Endothelial cell of umbilical vein (primary cell): ENCODE data around the gene SLC44A4. TPM values are rescaled to one million over a fixed set of nuclear protein-coding genes. Genes with fewer than 3 reads are reported as not detected.

Experiments used
- BruUV-seq: library from RNA; stranded (reverse); fragments of 400-500 nt; replicated peaks from 2 replicates; lab custom pipeline; 2021; lab: Mats Ljungman, UMichigan
- CTCF ChIA-PET: fragments of 300-600, 350-600 bp; sonication (Branson Sonifier 250); formaldehyde crosslinking; loops from one replicate; lab custom pipeline; 2021; ENCODE audit warnings: antibody characterized with exemption, inconsistent platforms; lab: Charles Lee
- POLR2A ChIA-PET: fragments of 300-600, 350-600 bp; sonication (Branson Sonifier 250); formaldehyde crosslinking; loops from one replicate; lab custom pipeline; 2021; ENCODE audit warnings: antibody characterized with exemption, inconsistent platforms; lab: Charles Lee
- DNase-seq: peaks from one replicate; pipeline ENCODE4 v3.0.0-alpha.2; 2011; ENCODE audit warnings: low read depth, low spot score
- FAIRE-seq: peaks from 2 replicates; lab custom pipeline; 2011; peaks lifted over from hg19 to GRCh38; lab: Jason Lieb, UNC
- H2AFZ ChIP-seq: 2 replicates; pipeline ENCODE4 v1.6.0; 2012; ENCODE audit warnings: low read depth, low read length, control low read depth, inconsistent platforms
- H3K27ac ChIP-seq: 2 replicates; pipeline ENCODE4 v1.5.1; 2011; ENCODE audit warnings: low read depth, mild to moderate bottlenecking, control low read depth, low read length, moderate library complexity; ENCODE audit not compliant: insufficient read depth
- H3K27me3 ChIP-seq, 2 experiments: 2 replicates each; pipeline versions ENCODE4 v1.6.0 to v1.6.1; 2011; ENCODE audit warnings: low read length in 2 of 2, mixed read lengths in 1 of 2; ENCODE audit not compliant: control insufficient read depth in 2 of 2, insufficient read depth in 2 of 2
- H3K36me3 ChIP-seq, 2 experiments: 2 replicates in 1 of 2; 3 replicates in 1 of 2; pipeline ENCODE4 v1.5.1; 2011; ENCODE audit warnings: low read length in 2 of 2, mild to moderate bottlenecking in 1 of 2, moderate library complexity in 1 of 2; ENCODE audit not compliant: control insufficient read depth in 2 of 2, insufficient read depth in 2 of 2; ENCODE audit errors: extremely low read depth in 1 of 2
- H3K4me1 ChIP-seq: 3 replicates; pipeline ENCODE4 v1.5.1; 2011; ENCODE audit warnings: mild to moderate bottlenecking, low read length; ENCODE audit not compliant: control insufficient read depth, insufficient read depth; ENCODE audit errors: extremely low read depth
- H3K4me2 ChIP-seq: 2 replicates; pipeline ENCODE4 v1.6.1; 2011; ENCODE audit warnings: low read length, control low read depth, mixed read lengths; ENCODE audit not compliant: insufficient read depth
- H3K4me3 ChIP-seq, 3 experiments: fragments of 200-600 bp in 1 of 3; sonication (generic), shearing (Covaris generic) in 1 of 3; replicated peaks in 1 of 3; 2 replicates each; pipeline ENCODE4 v1.5.1; 2011 to 2016; ENCODE audit warnings: control low read depth in 3 of 3, low read length in 3 of 3, mild to moderate bottlenecking in 2 of 3, inconsistent platforms in 1 of 3, low read depth in 1 of 3, moderate library complexity in 1 of 3; ENCODE audit not compliant: insufficient read depth in 1 of 3
- H3K79me2 ChIP-seq: 2 replicates; pipeline ENCODE4 v1.6.0; 2012; ENCODE audit warnings: low read length, inconsistent platforms; ENCODE audit not compliant: control insufficient read depth, insufficient read depth
- H3K9ac ChIP-seq: replicated peaks from 2 replicates; pipeline ENCODE3; 2011; ENCODE audit warnings: low read length, control low read depth; ENCODE audit not compliant: insufficient read depth; ENCODE audit errors: extremely low read depth
- H3K9me1 ChIP-seq: replicated peaks from 3 replicates; pipeline ENCODE4 v1.6.0; 2011; ENCODE audit warnings: mild to moderate bottlenecking, low read length; ENCODE audit not compliant: control insufficient read depth, insufficient read depth; ENCODE audit errors: extremely low read depth
- H3K9me3 ChIP-seq: replicated peaks from 2 replicates; pipeline ENCODE4 v1.5.1; 2012; ENCODE audit warnings: low read length, inconsistent platforms; ENCODE audit not compliant: control insufficient read depth, insufficient read depth
- H4K20me1 ChIP-seq: replicated peaks from 2 replicates; pipeline ENCODE3; 2011; ENCODE audit warnings: mild to moderate bottlenecking, low read length; ENCODE audit not compliant: control insufficient read depth, insufficient read depth; ENCODE audit errors: extremely low read depth
- CTCF ChIP-seq, 2 donors: IDR thresholded peaks; 1 replicate in 1 of 2; 2 replicates in 1 of 2; pipeline ENCODE4 v1.5.1; 2011; ENCODE audit warnings: low read length in 2 of 2, mild to moderate bottlenecking in 2 of 2, moderate library complexity in 2 of 2, control low read depth in 1 of 2, inconsistent platforms in 1 of 2, low read depth in 1 of 2; ENCODE audit not compliant: insufficient read depth in 1 of 2; ENCODE audit errors: extremely low read depth in 1 of 2
- EZH2 ChIP-seq: IDR thresholded peaks from 2 replicates; pipeline ENCODE4 v1.6.1; 2012; ENCODE audit warnings: borderline replicate concordance, low read depth, mild to moderate bottlenecking, moderate library complexity, low read length, inconsistent platforms; ENCODE audit not compliant: severe bottlenecking
- FOS ChIP-seq: IDR thresholded peaks from 2 replicates; pipeline ENCODE4 v1.6.1; 2011; ENCODE audit warnings: mild to moderate bottlenecking, low read length, moderate library complexity, borderline replicate concordance; ENCODE audit not compliant: insufficient read depth
- GATA2 ChIP-seq: IDR thresholded peaks from 2 replicates; pipeline ENCODE4 v1.7.0; 2011; ENCODE audit warnings: low read depth, mild to moderate bottlenecking, moderate library complexity, mixed read lengths, low read length; ENCODE audit not compliant: insufficient read length, insufficient read depth
- JUN ChIP-seq: IDR thresholded peaks from 2 replicates; pipeline ENCODE4 v1.6.1; 2011; ENCODE audit warnings: borderline replicate concordance, low read depth; ENCODE audit not compliant: insufficient read length, insufficient read depth
- MAX ChIP-seq: IDR thresholded peaks from 2 replicates; pipeline ENCODE4 v1.6.1; 2011; ENCODE audit not compliant: insufficient read depth, insufficient read length
- MYC ChIP-seq: IDR thresholded peaks from one replicate; pipeline ENCODE4 v1.6.1; 2011; ENCODE audit warnings: mild to moderate bottlenecking, low read depth, low read length
- POLR2A ChIP-seq: IDR thresholded peaks from 2 replicates; pipeline ENCODE4 v1.6.1; 2012; ENCODE audit warnings: low read depth, mild to moderate bottlenecking, control low read depth, low read length
- POLR2AphosphoS5 ChIP-seq: IDR thresholded peaks from 2 replicates; pipeline ENCODE4 v1.6.1; 2012; ENCODE audit warnings: low read depth, mild to moderate bottlenecking, control low read depth, low read length, moderate library complexity; ENCODE audit not compliant: insufficient read depth
- dilution Hi-C: fragments of 300-500 bp; cut with MboI; formaldehyde crosslinking; loops from one replicate; pipeline ENCODE4 v1.15.0; 2019; ENCODE audit warnings: low sequenced_read_pairs; ENCODE audit not compliant: extremely low pct_ligation_motif_present
- intact Hi-C: fragments of 100-400 bp; cut with micrococcal nuclease; formaldehyde crosslinking; loops from one replicate; pipeline ENCODE4 v1.10.0; 2022
- polyA plus RNA-seq, 4 experiments: library from polyadenylated mRNA; depleted of rRNA in 3 of 4; stranded (reverse) in 3 of 4; unstranded in 1 of 4; fragments of >200 nt; gene quantifications; 2 replicates each; pipeline versions ENCODE4 v1.2.1 to v1.2.3, GENCODE V29; 2011 to 2012; ENCODE audit warnings: missing spikeins in 1 of 4
- total RNA-seq: library from RNA; stranded (reverse); gene quantifications from 2 replicates; pipeline ENCODE4 v1.2.3, GENCODE V29; 2021

The SLC44A4 gene
- total and polyA plus RNA-seq, 2 donors (not counting 3 experiments of a cell fraction or from before 2014, with no cell fraction given): 0.84 to 1.1 TPM

- H3K9me3 ChIP-seq: no peaks in the 10 kb centered on the region
- no TSS peak for BruUV-seq
- H4K20me1 ChIP-seq: no peaks in the 10 kb centered on the region
- no peaks in the 10 kb centered on the region for H3K4me1 ChIP-seq
- dilution Hi-C loops (no loop called here), intact Hi-C loops (no loop called here)
- H3K4me3 ChIP-seq: no peak overlapping the region
- H3K79me2 ChIP-seq: no peaks in the 10 kb centered on the region
- no peaks in the 10 kb centered on the region for H3K36me3 ChIP-seq
- POLR2A ChIA-PET: no interaction called here
- H3K27ac ChIP-seq: no peak overlapping the region
- DNase-seq (no peak), FAIRE-seq (no peak)
- no peak overlapping the region for H3K4me2 ChIP-seq
- no peak overlapping the region for H2AFZ ChIP-seq
- H3K9me1 ChIP-seq: no peaks in the 10 kb centered on the region
- H3K27me3 ChIP-seq: no peaks in the 10 kb centered on the region
- H3K9ac ChIP-seq: no peak overlapping the region
- TF ChIP-seq FOS (no peak), MYC (no peak), JUN (no peak), MAX (no peak), POLR2AphosphoS5 (no peak), EZH2 (no peak), CTCF (IDR thresholded peaks at IDR 0.05; ENCODE audit: extremely low read depth in 1 of 2, insufficient read depth in 1 of 2, low read depth in 1 of 2, low read length in 2 of 2) (no peak), GATA2 (no peak), POLR2A (no peak)
- CTCF ChIA-PET: no interaction called here
Observed at GRCh38 chr6:31850765-31851484, 27.9 kb downstream of the SLC44A4 start.
